GM19438 (cell line): ENCODE results near the gene RMDN3.

Experiments
- ATAC-seq: cut with Tn5 transposase; IDR thresholded peaks from one replicate; pipeline ENCODE4 v1.9.1; 2021; ENCODE audit warnings: low read depth; ENCODE audit not compliant: unreplicated experiment

Gene RMDN3

GRCh38 chr15:40697916-40698315, 57.1 kb downstream of the RMDN3 start:
- ATAC-seq, result no peak

- no peak for ATAC-seq
Measured at GRCh38 chr15:40696228-40696627, 58.8 kb downstream of the RMDN3 start.

- ATAC-seq, result peak; percentile 20
Measured at GRCh38 chr15:40695469-40695890, 59.6 kb downstream of the RMDN3 start.

- peak; percentile 83 for ATAC-seq
Measured at GRCh38 chr15:40694688-40695468, 60.2 kb downstream of the RMDN3 start, which contains the start of gene RAD51. RAD51 (plus strand) TSS chr15:40695174; CDS start chr15:40698759, 3,585 bp downstream.

GRCh38 chr15:40693904-40694687, 61.0 kb downstream of the RMDN3 start:
- ATAC-seq, result peak; percentile 24

GRCh38 chr15:40691737-40692136, 63.3 kb downstream of the RMDN3 start:
- no peak for ATAC-seq

GRCh38 chr15:40688932-40689799, 65.9 kb downstream of the RMDN3 start:
- ATAC-seq, result no peak
